BJ (cell line): ENCODE data around the gene TAS2R9. TPM values are rescaled to one million over a fixed set of nuclear protein-coding genes. Genes with fewer than 3 reads are reported as not detected.

ENCODE experiments used
- CTCF ChIA-PET: fragments of 350-600 bp; formaldehyde crosslinking; extraction: SDS; loops from one replicate; lab custom pipeline; 2021; ENCODE audit warnings: antibody characterized with exemption, inconsistent platforms; lab: Yijun Ruan, JAX
- POLR2A ChIA-PET: fragments of 300-600 bp; sonication (Branson Sonifier 250); formaldehyde crosslinking; extraction: SDS; loops from one replicate; lab custom pipeline; 2021; ENCODE audit warnings: antibody characterized with exemption; lab: Charles Lee
- DNase-seq: peaks from one replicate; pipeline ENCODE4 v3.0.0-alpha.2; 2011; ENCODE audit warnings: low read depth
- H3K27me3 ChIP-seq: 2 replicates; pipeline ENCODE4 v1.6.0; 2011; ENCODE audit warnings: low read length; ENCODE audit not compliant: control insufficient read depth, insufficient read depth
- H3K36me3 ChIP-seq: 2 replicates; pipeline ENCODE4 v1.5.1; 2011; ENCODE audit warnings: low read length; ENCODE audit not compliant: control insufficient read depth, insufficient read depth
- H3K4me3 ChIP-seq: 2 replicates; pipeline ENCODE4 v1.5.1; 2011; ENCODE audit warnings: low read depth, mild to moderate bottlenecking, control low read depth, low read length
- polyA plus RNA-seq: library from polyadenylated mRNA; depleted of rRNA; stranded (reverse); fragments of >200 nt; gene quantifications from 2 replicates; pipeline ENCODE4 v1.2.3, GENCODE V29; 2011
- TF ChIP-seq, protein P1 (sequence below): IDR thresholded peaks from 2 replicates; pipeline ENCODE4 v1.5.1; 2011; ENCODE audit warnings: low read depth, mild to moderate bottlenecking, control low read depth, inconsistent platforms, low read length, moderate library complexity; ENCODE audit not compliant: insufficient read depth

TAS2R9 gene
- polyA plus RNA-seq, 1 experiment: not detected

DNA sequence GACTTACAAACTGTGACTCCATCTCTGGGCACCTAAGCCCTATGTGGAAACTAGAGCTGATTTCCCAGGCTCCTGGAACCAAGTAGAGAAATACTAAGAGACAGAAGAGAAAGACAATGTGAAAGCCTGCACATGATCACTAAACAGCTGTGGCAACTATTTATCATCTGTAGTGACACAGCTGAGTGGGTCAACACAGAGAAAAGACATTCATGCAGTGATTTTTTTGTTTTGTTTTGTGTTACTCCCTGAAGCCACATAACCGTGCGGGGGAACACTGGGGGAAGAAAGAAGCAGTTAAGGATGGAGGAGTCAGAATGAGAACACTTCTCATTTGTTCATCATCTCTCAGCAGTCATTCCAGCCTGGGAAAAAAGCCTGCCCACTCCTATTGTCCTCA, 37.8 kb upstream of the TAS2R9 start:
- TF ChIP-seq, protein P1, sequence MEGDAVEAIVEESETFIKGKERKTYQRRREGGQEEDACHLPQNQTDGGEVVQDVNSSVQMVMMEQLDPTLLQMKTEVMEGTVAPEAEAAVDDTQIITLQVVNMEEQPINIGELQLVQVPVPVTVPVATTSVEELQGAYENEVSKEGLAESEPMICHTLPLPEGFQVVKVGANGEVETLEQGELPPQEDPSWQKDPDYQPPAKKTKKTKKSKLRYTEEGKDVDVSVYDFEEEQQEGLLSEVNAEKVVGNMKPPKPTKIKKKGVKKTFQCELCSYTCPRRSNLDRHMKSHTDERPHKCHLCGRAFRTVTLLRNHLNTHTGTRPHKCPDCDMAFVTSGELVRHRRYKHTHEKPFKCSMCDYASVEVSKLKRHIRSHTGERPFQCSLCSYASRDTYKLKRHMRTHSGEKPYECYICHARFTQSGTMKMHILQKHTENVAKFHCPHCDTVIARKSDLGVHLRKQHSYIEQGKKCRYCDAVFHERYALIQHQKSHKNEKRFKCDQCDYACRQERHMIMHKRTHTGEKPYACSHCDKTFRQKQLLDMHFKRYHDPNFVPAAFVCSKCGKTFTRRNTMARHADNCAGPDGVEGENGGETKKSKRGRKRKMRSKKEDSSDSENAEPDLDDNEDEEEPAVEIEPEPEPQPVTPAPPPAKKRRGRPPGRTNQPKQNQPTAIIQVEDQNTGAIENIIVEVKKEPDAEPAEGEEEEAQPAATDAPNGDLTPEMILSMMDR: no peak
- ChIA-PET POLR2A (no interaction called here), CTCF (no interaction called here)
- no peak for DNase-seq
- Histone ChIP-seq H3K27me3 (no peaks in the 10 kb centered on the region), H3K4me3 (no peak overlapping the region), H3K36me3 (peaks cover 1% of the 10 kb centered on the region; the same call in 1 of the 2 replicates)

DNA sequence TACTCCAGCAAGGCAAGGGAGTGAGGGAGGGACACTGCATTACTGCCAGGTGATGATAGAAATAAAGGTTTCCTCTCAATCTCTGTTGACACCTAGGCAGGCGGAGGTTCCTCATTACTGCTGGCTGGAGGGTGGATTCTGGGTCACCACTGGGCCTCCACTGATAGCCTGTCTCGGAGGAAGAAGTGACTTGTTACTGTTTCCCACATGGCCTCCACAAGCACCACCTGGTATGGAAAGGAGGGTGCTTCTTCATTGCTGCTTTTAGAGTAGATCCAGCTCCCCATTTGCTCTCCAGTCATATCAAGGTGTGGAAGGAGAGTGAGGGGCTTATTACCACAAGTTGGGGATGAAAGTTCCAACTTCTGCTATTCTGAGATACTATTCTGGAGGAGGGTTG, 32.9 kb upstream of the TAS2R9 start:
- Histone ChIP-seq H3K4me3 (no peak overlapping the region), H3K36me3 (peaks cover 1% of the 10 kb centered on the region; the same call in 1 of the 2 replicates), H3K27me3 (no peaks in the 10 kb centered on the region)
- TF ChIP-seq, protein P1: no peak
- CTCF ChIA-PET: interaction anchor here (1.0 kb wide), 1 partner anchor 8 kb away, joined by 3 read pairs; no protein-coding TSS in a partner anchor
- DNase-seq: no peak
- POLR2A ChIA-PET: no interaction called here

DNA sequence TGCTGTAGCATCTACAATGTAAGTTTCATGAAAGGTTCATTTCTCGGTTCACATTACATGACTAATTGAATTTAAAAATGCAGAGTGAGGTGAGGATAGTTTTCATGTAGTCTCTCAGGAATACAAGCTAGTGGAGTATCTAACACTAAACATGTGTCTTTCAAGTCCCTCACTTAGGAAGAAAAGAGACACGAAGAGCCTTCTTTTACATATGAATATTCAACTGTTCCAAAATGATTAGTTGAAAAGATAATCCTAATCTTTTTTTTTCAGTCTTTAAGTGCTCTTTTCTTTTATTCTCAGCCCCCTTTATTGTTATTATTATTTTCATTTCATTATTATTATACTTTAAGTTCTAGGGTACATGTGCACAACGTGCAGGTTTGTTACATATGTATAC, 28.5 kb upstream of the TAS2R9 start:
- POLR2A ChIA-PET: no interaction called here
- Histone ChIP-seq H3K36me3 (no peaks in the 10 kb centered on the region), H3K4me3 (no peak overlapping the region), H3K27me3 (no peaks in the 10 kb centered on the region)
- no peak for DNase-seq
- CTCF ChIA-PET: interaction anchor here (1.2 kb wide), 1 partner anchor 10 kb away, joined by 3 read pairs; no protein-coding TSS in a partner anchor
- TF ChIP-seq, protein P1: no peak

DNA sequence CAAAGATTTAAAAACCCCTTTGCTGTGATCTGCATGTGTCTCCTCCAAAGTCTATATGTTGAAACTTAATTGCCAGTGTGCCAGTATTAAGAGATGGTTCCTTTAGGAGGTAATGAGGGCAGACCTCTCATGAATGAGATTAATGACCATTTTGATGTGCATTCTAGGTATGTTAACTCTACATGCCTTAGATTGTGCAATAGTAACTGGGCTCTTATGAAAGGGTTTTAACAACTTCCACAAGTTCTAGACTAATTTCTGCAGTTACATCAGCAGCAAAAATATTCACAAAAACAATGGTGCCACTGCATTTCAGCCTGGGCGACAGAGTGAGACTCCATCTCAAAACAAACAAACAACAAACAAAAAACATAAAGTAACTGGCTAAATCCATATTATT, 20.0 kb upstream of the TAS2R9 start:
- Histone ChIP-seq H3K36me3 (no peaks in the 10 kb centered on the region), H3K4me3 (no peak overlapping the region), H3K27me3 (no peaks in the 10 kb centered on the region)
- POLR2A ChIA-PET: no interaction called here
- CTCF ChIA-PET: no interaction called here
- no peak for DNase-seq
- TF ChIP-seq, protein P1: no peak

DNA sequence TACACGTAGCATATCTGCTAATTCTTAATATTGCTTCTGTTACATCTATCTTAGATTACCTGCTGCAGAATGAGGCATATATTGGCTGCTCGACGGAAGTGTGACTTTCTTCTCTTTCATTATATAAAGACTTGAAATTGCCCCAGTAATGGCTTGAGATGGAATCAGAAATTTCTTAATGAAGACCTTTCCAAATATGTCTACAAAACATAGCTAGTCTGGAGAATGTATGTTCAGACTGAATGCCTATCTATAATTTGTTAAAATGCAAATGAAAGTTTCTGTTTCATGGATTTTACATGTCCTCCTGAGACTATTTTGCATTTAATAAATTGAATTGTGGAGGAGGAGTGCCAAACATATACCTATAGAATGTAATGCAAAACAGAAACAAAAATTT, 16.3 kb upstream of the TAS2R9 start, which contains the start of gene TAS2R10:
Gene TAS2R10 (minus strand): TSS at position 101 of the 400 bp plus-strand sequence. CDS start 89 bp downstream, at position 12.
- no peak within 1 kb of the TSS for H3K4me3 ChIP-seq
- CTCF ChIA-PET: interaction anchor here (1.3 kb wide), 1 partner anchor 60 kb away, joined by 3 read pairs; no protein-coding TSS in a partner anchor
- no peaks in the 10 kb centered on the region for H3K27me3 ChIP-seq
- no peaks in the 10 kb centered on the region for H3K36me3 ChIP-seq
- no peak for DNase-seq
- TF ChIP-seq, protein P1: no peak
- POLR2A ChIA-PET: no interaction called here
